Body of pancreas (tissue), 4 donors: ENCODE data around the gene EXTL1. TPM values are rescaled to one million over a fixed set of nuclear protein-coding genes. Genes with fewer than 3 reads are reported as not detected.

ENCODE experiments used
- ATAC-seq: fragments of 150-250 bp; one replicate; pipeline ENCODE4 v1.9.1; 2016
- DNase-seq, 4 donors: peaks; one replicate each; pipeline ENCODE4 v3.0.0-alpha.2; 2019
- H3K27ac ChIP-seq, 4 donors: fragments of 200-600 bp; sonication (generic); 1 replicate in 3 of 4; 2 replicates in 1 of 4; pipeline versions ENCODE4 v1.5.1 to v1.6.1; 2016 to 2019; ENCODE audit warnings: mild to moderate bottlenecking in 1 of 4, mixed read lengths in 1 of 4, moderate library complexity in 1 of 4
- H3K27me3 ChIP-seq, 2 donors: fragments of 200-600 bp; sonication (generic); one replicate each; pipeline ENCODE4 v1.6.0; 2016; ENCODE audit warnings: mild to moderate bottlenecking in 1 of 2
- H3K36me3 ChIP-seq, 2 donors: fragments of 200-600 bp; sonication (generic); replicated peaks in 1 of 2; 2 replicates each; pipeline ENCODE4 v1.5.1; 2016; ENCODE audit warnings: low read depth in 2 of 2; ENCODE audit not compliant: insufficient read depth in 1 of 2
- H3K4me1 ChIP-seq: fragments of 200-600 bp; sonication (generic); one replicate; pipeline ENCODE4 v1.6.0; 2016
- H3K4me3 ChIP-seq, 2 donors: fragments of 200-600 bp; sonication (generic); 1 replicate in 1 of 2; 2 replicates in 1 of 2; pipeline ENCODE4 v1.5.1; 2016 to 2019
- H3K9me3 ChIP-seq, 3 donors: fragments of 200-600 bp; sonication (generic); 1 replicate in 2 of 3; 2 replicates in 1 of 3; pipeline ENCODE4 v1.5.1; 2016
- CTCF ChIP-seq, 7 experiments: fragments of 450-650 bp in 4 of 7; fragments of 200-600 bp in 3 of 7; sonication (generic) in 3 of 7; IDR thresholded peaks; one replicate each; pipeline ENCODE4 v1.5.1; 2016 to 2019; ENCODE audit warnings: antibody characterized with exemption in 7 of 7
- POLR2A ChIP-seq, 3 donors: fragments of 450-650 bp; IDR thresholded peaks; one replicate each; pipeline ENCODE4 v1.6.1; 2016; ENCODE audit warnings: antibody characterized with exemption in 3 of 3, mild to moderate bottlenecking in 2 of 3
- WGBS, 2 donors: methylation state at CpG; one replicate each; pipeline ENCODE4 v1.1.5; 2017; 5-methylcytosine and 5-hydroxymethylcytosine counted together
- intact Hi-C: fragments of 100-400 bp; cut with DNase I; formaldehyde crosslinking; loops from one replicate; pipeline ENCODE4 v1.15.1; 2023
- total RNA-seq, 2 donors: library from RNA; depleted of rRNA; stranded (reverse); fragments of >200 nt; gene quantifications; one replicate each; pipeline ENCODE4 v1.1.0, GENCODE V29; 2016

EXTL1 gene
- total RNA-seq, 2 donors from 2014 or later, result not detected

GRCh38 chr1:25989440-25990234 lies 31.9 kb upstream of the EXTL1 start:
- WGBS, 2 donors, result 81 to 87% methylated on average over 11 of the region's 11 CpGs
- H3K4me3 ChIP-seq, result no peak overlapping the region
- ATAC-seq (no peak), DNase-seq (no peak)
- intact Hi-C loops, result no loop called here
- TF ChIP-seq CTCF (IDR thresholded peaks at IDR 0.05), result no peak
- no peak for TF ChIP-seq POLR2A (IDR thresholded peaks at IDR 0.05)
- H3K4me1 ChIP-seq, result no peaks in the 10 kb centered on the region
- no peaks in the 10 kb centered on the region for H3K9me3 ChIP-seq
- no peak overlapping the region for H3K27ac ChIP-seq
- peaks cover 0 to 7% of the 10 kb centered on the region in 2 donors for H3K36me3 ChIP-seq
- no peaks in the 10 kb centered on the region for H3K27me3 ChIP-seq

- TF ChIP-seq CTCF (IDR thresholded peaks at IDR 0.05) (no peak), POLR2A (IDR thresholded peaks at IDR 0.05) (no peak)
- H3K4me1 ChIP-seq, result no peaks in the 10 kb centered on the region
- ATAC-seq (no peak), DNase-seq (no peak)
- 58 to 76% methylated on average over 6 of the region's 6 CpGs for WGBS, 2 donors
- H3K27me3 ChIP-seq, result no peaks in the 10 kb centered on the region
- peaks cover 0 to 4% of the 10 kb centered on the region in 2 donors for H3K36me3 ChIP-seq
- intact Hi-C loops, result no loop called here
- no peak overlapping the region for H3K4me3 ChIP-seq
- H3K9me3 ChIP-seq, result no peaks in the 10 kb centered on the region
- H3K27ac ChIP-seq, result no peak overlapping the region
These were observed 31.3 kb upstream of the EXTL1 start for GRCh38 chr1:25990251-25990650.

- no peak for DNase-seq
- WGBS, 2 donors, result 70 to 82% methylated on average over 15 of the region's 15 CpGs
- intact Hi-C loops, result no loop called here
- no peak for TF ChIP-seq POLR2A (IDR thresholded peaks at IDR 0.05)
- ATAC-seq, result no peak
- Histone ChIP-seq H3K4me1 (no peaks in the 10 kb centered on the region), H3K36me3 (peaks cover 0 to under 1% of the 10 kb centered on the region in 2 donors), H3K27ac (no peak overlapping the region), H3K9me3 (no peaks in the 10 kb centered on the region), H3K4me3 (no peak overlapping the region), H3K27me3 (no peaks in the 10 kb centered on the region)
These were observed 30.7 kb upstream of the EXTL1 start for GRCh38 chr1:25990702-25991395.

GRCh38 chr1:25991937-25992688 lies 29.5 kb upstream of the EXTL1 start:
- DNase-seq, result no peak
- Histone ChIP-seq H3K27me3 (no peaks in the 10 kb centered on the region), H3K27ac (no peak overlapping the region), H3K4me3 (no peak overlapping the region), H3K4me1 (peaks cover 5% of the 10 kb centered on the region), H3K36me3 (no peaks in the 10 kb centered on the region), H3K9me3 (no peaks in the 10 kb centered on the region)
- ATAC-seq, result no peak
- intact Hi-C loops, result no loop called here
- WGBS, 2 donors, result 75 to 81% methylated on average over 5 of the region's 5 CpGs
- TF ChIP-seq CTCF (IDR thresholded peaks at IDR 0.05) (no peak), POLR2A (IDR thresholded peaks at IDR 0.05) (no peak)

GRCh38 chr1:25992689-25993171 lies 28.8 kb upstream of the EXTL1 start:
- DNase-seq (no peak), ATAC-seq (no peak)
- H3K27ac ChIP-seq, result no peak overlapping the region
- no peaks in the 10 kb centered on the region for H3K27me3 ChIP-seq
- H3K9me3 ChIP-seq, result no peaks in the 10 kb centered on the region
- intact Hi-C loops, result no loop called here
- H3K4me1 ChIP-seq, result peaks cover 8% of the 10 kb centered on the region
- H3K36me3 ChIP-seq, result no peaks in the 10 kb centered on the region
- 86 to 94% methylated on average over 9 of the region's 9 CpGs for WGBS, 2 donors
- no peak for TF ChIP-seq POLR2A (IDR thresholded peaks at IDR 0.05)
- no peak for TF ChIP-seq CTCF (IDR thresholded peaks at IDR 0.05)
- no peak overlapping the region for H3K4me3 ChIP-seq
